Liver (tissue), 9 donors: Measurements from ENCODE around the gene ANKRD6. TPM values are rescaled to one million over a fixed set of nuclear protein-coding genes. Genes with fewer than 3 reads are reported as not detected.

Experiments used
- DNase-seq: peaks from one replicate; pipeline ENCODE4 v3.0.0-alpha.2; 2017; ENCODE audit warnings: low spot score
- H3K27ac ChIP-seq, 2 donors: one replicate each; pipeline ENCODE4 v1.7.0; 2013; ENCODE audit warnings: inconsistent platforms in 2 of 2, low read length in 2 of 2, control low read depth in 1 of 2, low read depth in 1 of 2, mild to moderate bottlenecking in 1 of 2
- H3K27me3 ChIP-seq, 4 donors: one replicate each; pipeline versions ENCODE4 v1.6.1 to v1.7.0; 2013; ENCODE audit warnings: low read length in 3 of 4, inconsistent platforms in 1 of 4, mild to moderate bottlenecking in 1 of 4, moderate library complexity in 1 of 4; ENCODE audit not compliant: control insufficient read depth in 4 of 4, insufficient read depth in 4 of 4
- H3K36me3 ChIP-seq, 4 donors: one replicate each; pipeline versions ENCODE4 v1.6.1 to v1.7.0; 2013; ENCODE audit warnings: low read length in 3 of 4, mild to moderate bottlenecking in 3 of 4, low read depth in 1 of 4, moderate library complexity in 1 of 4; ENCODE audit not compliant: control insufficient read depth in 4 of 4, insufficient read depth in 3 of 4
- H3K4me1 ChIP-seq, 4 donors: one replicate each; pipeline versions ENCODE4 v1.6.1 to v1.7.0; 2013; ENCODE audit warnings: low read length in 3 of 4, mild to moderate bottlenecking in 3 of 4, moderate library complexity in 1 of 4; ENCODE audit not compliant: control insufficient read depth in 4 of 4, insufficient read depth in 4 of 4
- H3K4me3 ChIP-seq, 3 donors: one replicate each; pipeline versions ENCODE4 v1.6.1 to v1.7.0; 2013; ENCODE audit warnings: low read length in 3 of 3, control low read depth in 1 of 3, low read depth in 1 of 3, mild to moderate bottlenecking in 1 of 3
- H3K9ac ChIP-seq, 2 donors: one replicate each; pipeline ENCODE4 v1.7.0; 2013; ENCODE audit warnings: low read length in 2 of 2, mild to moderate bottlenecking in 2 of 2, moderate library complexity in 2 of 2, control low read depth in 1 of 2, low read depth in 1 of 2
- H3K9me3 ChIP-seq, 4 donors: one replicate each; pipeline versions ENCODE4 v1.6.1 to v1.7.0; 2013; ENCODE audit warnings: low read length in 3 of 4; ENCODE audit not compliant: control insufficient read depth in 4 of 4
- CTCF ChIP-seq: fragments of 150-350 bp; IDR thresholded peaks from 2 replicates; pipeline ENCODE4 v1.5.1; 2017; ENCODE audit warnings: improper control_type of control experiment, low read depth, low read length; ENCODE audit not compliant: missing input control
- EGR1 ChIP-seq, 2 donors: IDR thresholded peaks; 2 replicates each; pipeline ENCODE4 v1.6.1; 2016 to 2018; ENCODE audit warnings: antibody characterized with exemption in 2 of 2, low read depth in 2 of 2
- FOXA1 ChIP-seq: IDR thresholded peaks from 2 replicates; pipeline ENCODE4 v1.6.1; 2016; ENCODE audit warnings: antibody characterized with exemption
- FOXA2 ChIP-seq: IDR thresholded peaks from 2 replicates; pipeline ENCODE4 v1.6.1; 2016; ENCODE audit warnings: antibody characterized with exemption
- GABPA ChIP-seq, 2 donors: IDR thresholded peaks in 1 of 2; conservative IDR thresholded peaks in 1 of 2; 2 replicates each; pipeline ENCODE4 v1.6.1; 2016; ENCODE audit warnings: antibody characterized with exemption in 2 of 2, mild to moderate bottlenecking in 1 of 2, moderate library complexity in 1 of 2
- HNF4A ChIP-seq, 2 donors: conservative IDR thresholded peaks; 2 replicates each; pipeline ENCODE4 v1.6.1; 2016; ENCODE audit warnings: antibody characterized with exemption in 2 of 2, mild to moderate bottlenecking in 2 of 2
- HNF4G ChIP-seq: IDR thresholded peaks from 2 replicates; pipeline ENCODE4 v1.6.1; 2016; ENCODE audit warnings: antibody characterized with exemption
- JUND ChIP-seq, 2 donors: IDR thresholded peaks; 2 replicates each; pipeline ENCODE4 v1.6.1; 2016; ENCODE audit warnings: antibody characterized with exemption in 2 of 2
- NR2F2 ChIP-seq: IDR thresholded peaks from 2 replicates; pipeline ENCODE4 v1.6.1; 2016; ENCODE audit warnings: antibody characterized with exemption
- RAD21 ChIP-seq, 2 donors: IDR thresholded peaks; 2 replicates each; pipeline ENCODE4 v1.6.1; 2016; ENCODE audit warnings: antibody characterized with exemption in 2 of 2, mild to moderate bottlenecking in 2 of 2
- REST ChIP-seq: IDR thresholded peaks from 2 replicates; pipeline ENCODE4 v1.6.1; 2016; ENCODE audit warnings: antibody characterized with exemption, mild to moderate bottlenecking
- RXRA ChIP-seq, 2 donors: IDR thresholded peaks; 2 replicates each; pipeline ENCODE4 v1.6.1; 2017 to 2018; ENCODE audit warnings: antibody characterized with exemption in 2 of 2, mild to moderate bottlenecking in 1 of 2
- SP1 ChIP-seq: IDR thresholded peaks from 2 replicates; pipeline ENCODE4 v1.6.1; 2018; ENCODE audit warnings: antibody characterized with exemption, mild to moderate bottlenecking
- TAF1 ChIP-seq: conservative IDR thresholded peaks from 2 replicates; pipeline ENCODE4 v1.6.1; 2016; ENCODE audit warnings: antibody characterized with exemption, mild to moderate bottlenecking
- YY1 ChIP-seq: IDR thresholded peaks from 2 replicates; pipeline ENCODE4 v1.6.1; 2016; ENCODE audit warnings: antibody characterized with exemption, mild to moderate bottlenecking
- WGBS: extraction: QIAGEN DNeasy Blood & Tissue Kit; methylation state at CpG from one replicate; pipeline ENCODE4 v1.1.7; 2013; 5-methylcytosine and 5-hydroxymethylcytosine counted together
- polyA plus RNA-seq, 2 donors: library from polyadenylated mRNA; stranded (reverse) in 1 of 2; unstranded in 1 of 2; fragments of 200-250 nt in 1 of 2; fragments of >200 nt in 1 of 2; fragmentation: Nextera tagmentation in 1 of 2; extraction: Ambion mirVana in 1 of 2; gene quantifications; one replicate each; pipeline versions ENCODE4 v1.2.1 to v1.2.3, GENCODE V29; 2013 to 2015
- total RNA-seq, 2 donors: library from RNA; depleted of rRNA; stranded (reverse); fragments of >200 nt; gene quantifications; one replicate each; pipeline ENCODE4 v1.2.3, GENCODE V29; 2014
- TF ChIP-seq, protein P1 (sequence below): IDR thresholded peaks from 2 replicates; pipeline ENCODE4 v1.6.1; 2016; ENCODE audit warnings: antibody characterized with exemption
- TF ChIP-seq, protein P2 (sequence below): IDR thresholded peaks from 2 replicates; pipeline ENCODE4 v1.6.1; 2016; ENCODE audit warnings: antibody characterized with exemption
- TF ChIP-seq, protein P3 (sequence below): IDR thresholded peaks from 2 replicates; pipeline ENCODE4 v1.6.1; 2016; ENCODE audit warnings: antibody characterized with exemption
- donor health status: healthy.
- donor health status: healthy.
- donor health status: healthy.
- donor health status: healthy.
- donor health status: healthy.

The ANKRD6 gene
- total and polyA plus RNA-seq, 4 donors: 2.9 to 9.2 (median 3.8) TPM

GRCh38 chr6:89680551-89680950, 247.6 kb downstream of the ANKRD6 start:
- Histone ChIP-seq H3K9ac (no peak overlapping the region), H3K9me3 (no peaks in the 10 kb centered on the region), H3K36me3 (peaks cover 12 to 87% (median 73%) of the 10 kb centered on the region in 4 donors), H3K4me3 (no peak overlapping the region), H3K4me1 (no peaks in the 10 kb centered on the region), H3K27ac (no peak overlapping the region), H3K27me3 (no peaks in the 10 kb centered on the region)
- TF ChIP-seq JUND (IDR thresholded peaks at IDR 0.05): no peak
- TF ChIP-seq FOXA2: no peak
- TF ChIP-seq, protein P1, sequence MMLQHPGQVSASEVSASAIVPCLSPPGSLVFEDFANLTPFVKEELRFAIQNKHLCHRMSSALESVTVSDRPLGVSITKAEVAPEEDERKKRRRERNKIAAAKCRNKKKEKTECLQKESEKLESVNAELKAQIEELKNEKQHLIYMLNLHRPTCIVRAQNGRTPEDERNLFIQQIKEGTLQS: no peak
- TF ChIP-seq TAF1: no peak
- TF ChIP-seq YY1: no peak
- no peak for TF ChIP-seq HNF4A (conservative IDR thresholded peaks at IDR 0.05)
- TF ChIP-seq CTCF: no peak
- no peak for TF ChIP-seq FOXA1
- TF ChIP-seq EGR1 (IDR thresholded peaks at IDR 0.05; ENCODE audit: low read depth in 2 of 2): no peak
- TF ChIP-seq, protein P2, sequence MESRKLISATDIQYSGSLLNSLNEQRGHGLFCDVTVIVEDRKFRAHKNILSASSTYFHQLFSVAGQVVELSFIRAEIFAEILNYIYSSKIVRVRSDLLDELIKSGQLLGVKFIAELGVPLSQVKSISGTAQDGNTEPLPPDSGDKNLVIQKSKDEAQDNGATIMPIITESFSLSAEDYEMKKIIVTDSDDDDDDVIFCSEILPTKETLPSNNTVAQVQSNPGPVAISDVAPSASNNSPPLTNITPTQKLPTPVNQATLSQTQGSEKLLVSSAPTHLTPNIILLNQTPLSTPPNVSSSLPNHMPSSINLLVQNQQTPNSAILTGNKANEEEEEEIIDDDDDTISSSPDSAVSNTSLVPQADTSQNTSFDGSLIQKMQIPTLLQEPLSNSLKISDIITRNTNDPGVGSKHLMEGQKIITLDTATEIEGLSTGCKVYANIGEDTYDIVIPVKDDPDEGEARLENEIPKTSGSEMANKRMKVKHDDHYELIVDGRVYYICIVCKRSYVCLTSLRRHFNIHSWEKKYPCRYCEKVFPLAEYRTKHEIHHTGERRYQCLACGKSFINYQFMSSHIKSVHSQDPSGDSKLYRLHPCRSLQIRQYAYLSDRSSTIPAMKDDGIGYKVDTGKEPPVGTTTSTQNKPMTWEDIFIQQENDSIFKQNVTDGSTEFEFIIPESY: no peak
- TF ChIP-seq RXRA (IDR thresholded peaks at IDR 0.05): no peak
- no peak for TF ChIP-seq HNF4G
- TF ChIP-seq GABPA (IDR thresholded peaks at IDR 0.05 in 1 of 2, conservative IDR thresholded peaks at IDR 0.05 in 1 of 2): no peak
- TF ChIP-seq NR2F2: no peak
- TF ChIP-seq, protein P3, sequence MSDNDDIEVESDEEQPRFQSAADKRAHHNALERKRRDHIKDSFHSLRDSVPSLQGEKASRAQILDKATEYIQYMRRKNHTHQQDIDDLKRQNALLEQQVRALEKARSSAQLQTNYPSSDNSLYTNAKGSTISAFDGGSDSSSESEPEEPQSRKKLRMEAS: no peak
- no peak for TF ChIP-seq SP1
- TF ChIP-seq RAD21 (IDR thresholded peaks at IDR 0.05): no peak
- TF ChIP-seq REST: no peak
- DNase-seq: no peak
- WGBS: 96% methylated on average over 7 of the region's 7 CpGs
